Endodermal cell (in vitro differentiated cells): ENCODE data around the gene HSD11B2. TPM values are rescaled to one million over a fixed set of nuclear protein-coding genes. Genes with fewer than 3 reads are reported as not detected.

ENCODE experiments used
- DNase-seq: peaks from one replicate; pipeline ENCODE4 v3.0.0-alpha.2; 2017
- H3K27ac ChIP-seq: 2 replicates; pipeline ENCODE4 v1.5.1; 2013; ENCODE audit warnings: mild to moderate bottlenecking, low read depth, low read length, moderate library complexity
- H3K27me3 ChIP-seq: 2 replicates; pipeline ENCODE4 v1.6.1; 2013; ENCODE audit warnings: mild to moderate bottlenecking, low read length, moderate library complexity; ENCODE audit not compliant: insufficient read depth, control insufficient read depth, poor library complexity, severe bottlenecking
- H3K36me3 ChIP-seq: 2 replicates; pipeline ENCODE4 v1.7.0; 2013; ENCODE audit warnings: mild to moderate bottlenecking, low read length, moderate library complexity; ENCODE audit not compliant: control insufficient read depth, insufficient read depth
- H3K4me1 ChIP-seq: one replicate; pipeline ENCODE4 v1.7.0; 2013; ENCODE audit warnings: low read length; ENCODE audit not compliant: control insufficient read depth, insufficient read depth
- H3K4me3 ChIP-seq: 2 replicates; pipeline ENCODE4 v1.5.1; 2013; ENCODE audit warnings: mild to moderate bottlenecking, low read length, moderate library complexity
- H3K9ac ChIP-seq: 2 replicates; pipeline ENCODE4 v1.6.1; 2013; ENCODE audit warnings: mild to moderate bottlenecking, low read length, moderate library complexity; ENCODE audit not compliant: poor library complexity, severe bottlenecking; ENCODE audit errors: extremely low read depth
- H3K9me3 ChIP-seq: 2 replicates; pipeline ENCODE4 v1.6.1; 2013; ENCODE audit warnings: mild to moderate bottlenecking, low read length, moderate library complexity; ENCODE audit not compliant: control insufficient read depth
- H3K27ac Mint-ChIP-seq: 2 replicates; pipeline ENCODE4 v1.8.0; 2020; ENCODE audit warnings: mixed read lengths
- H3K27me3 Mint-ChIP-seq: 2 replicates; pipeline ENCODE4 v1.8.0; 2021; ENCODE audit warnings: mild to moderate bottlenecking, mixed read lengths; ENCODE audit not compliant: insufficient read depth
- H3K36me3 Mint-ChIP-seq: 2 replicates; pipeline ENCODE4 v1.8.0; 2020; ENCODE audit warnings: low read depth, mixed read lengths
- H3K4me1 Mint-ChIP-seq: 2 replicates; pipeline ENCODE4 v1.8.0; 2020; ENCODE audit warnings: mixed read lengths
- H3K4me3 Mint-ChIP-seq: 2 replicates; pipeline ENCODE4 v1.8.0; 2020; ENCODE audit warnings: mild to moderate bottlenecking, moderate library complexity, mixed read lengths
- H3K9me3 Mint-ChIP-seq: 2 replicates; pipeline ENCODE4 v1.8.0; 2020; ENCODE audit warnings: mild to moderate bottlenecking, mixed read lengths
- CTCF ChIP-seq: fragments of 200-600 bp; sonication (generic); conservative IDR thresholded peaks from 2 replicates; pipeline ENCODE4 v1.5.0; 2021; ENCODE audit warnings: antibody characterized with exemption, mild to moderate bottlenecking
- WGBS, 2 experiments: methylation state at CpG; one replicate each; pipeline versions ENCODE4 v1.1.5 to v1.1.7; 2013; ENCODE audit warnings: missing lambda C conversion rate in 2 of 2, mixed read lengths in 1 of 2; ENCODE audit not compliant: insufficient coverage in 1 of 2, insufficient read length in 1 of 2; 5-methylcytosine and 5-hydroxymethylcytosine counted together
- total RNA-seq, 2 donors: library from RNA; stranded (reverse); fragmentation: NEBNext Ultra II Directional in 1 of 2; extraction: Animal tissue kit (Norgen Biotek cat#: 25700) in 1 of 2; gene quantifications; 2 replicates in 1 of 2; 3 replicates in 1 of 2; pipeline ENCODE4 v1.2.1, GENCODE V29; 2021

The HSD11B2 gene
- total RNA-seq, 2 donors from 2014 or later: 10.4 to 14.7 TPM

- no peaks in the 10 kb centered on the region for H3K9me3 Mint-ChIP-seq
- Histone ChIP-seq H3K27ac (no peak overlapping the region), H3K4me3 (no peak overlapping the region), H3K4me1 (no peaks in the 10 kb centered on the region), H3K9ac (no peak overlapping the region), H3K36me3 (peaks cover 12% of the 10 kb centered on the region), H3K27me3 (no peaks in the 10 kb centered on the region), H3K9me3 (no peaks in the 10 kb centered on the region)
- no peaks in the 10 kb centered on the region for H3K27me3 Mint-ChIP-seq
- DNase-seq: no peak
- no peaks in the 10 kb centered on the region for H3K36me3 Mint-ChIP-seq
- no peak overlapping the region for H3K4me3 Mint-ChIP-seq
- TF ChIP-seq CTCF: no peak
- no peak overlapping the region for H3K27ac Mint-ChIP-seq
- WGBS, 2 experiments: 91 to 100% methylated on average over 2 to 4 of the region's 4 CpGs
- no peaks in the 10 kb centered on the region for H3K4me1 Mint-ChIP-seq
Measured at GRCh38 chr16:67463691-67464090, 32.8 kb downstream of the HSD11B2 start.

GRCh38 chr16:67464565-67464964 is 33.6 kb downstream of the HSD11B2 start:
- Mint-ChIP-seq H3K36me3 (no peaks in the 10 kb centered on the region), H3K27me3 (no peaks in the 10 kb centered on the region), H3K27ac (no peak overlapping the region), H3K9me3 (no peaks in the 10 kb centered on the region), H3K4me3 (no peak overlapping the region), H3K4me1 (no peaks in the 10 kb centered on the region)
- no peak for TF ChIP-seq CTCF
- Histone ChIP-seq H3K9ac (no peak overlapping the region), H3K36me3 (peaks cover 12% of the 10 kb centered on the region), H3K4me3 (no peak overlapping the region), H3K27me3 (no peaks in the 10 kb centered on the region), H3K27ac (no peak overlapping the region), H3K4me1 (no peaks in the 10 kb centered on the region), H3K9me3 (no peaks in the 10 kb centered on the region)
- WGBS, 2 experiments: 91 to 100% methylated on average over 1 to 2 of the region's 2 CpGs
- DNase-seq: no peak

GRCh38 chr16:67466581-67466980 is 35.7 kb downstream of the HSD11B2 start:
- no peaks in the 10 kb centered on the region for H3K27me3 ChIP-seq
- no peaks in the 10 kb centered on the region for H3K27me3 Mint-ChIP-seq
- H3K27ac ChIP-seq: no peak overlapping the region
- no peak overlapping the region for H3K4me3 ChIP-seq
- H3K4me1 ChIP-seq: no peaks in the 10 kb centered on the region
- H3K9ac ChIP-seq: no peak overlapping the region
- H3K36me3 ChIP-seq: peaks cover 11% of the 10 kb centered on the region
- no peaks in the 10 kb centered on the region for H3K36me3 Mint-ChIP-seq
- no peak overlapping the region for H3K4me3 Mint-ChIP-seq
- no peak for DNase-seq
- H3K4me1 Mint-ChIP-seq: no peaks in the 10 kb centered on the region
- WGBS, 2 experiments: 82 to 88% methylated on average over 5 to 6 of the region's 6 CpGs
- TF ChIP-seq CTCF: no peak
- H3K27ac Mint-ChIP-seq: peak overlapping the region; percentile 68
- no peaks in the 10 kb centered on the region for H3K9me3 ChIP-seq
- H3K9me3 Mint-ChIP-seq: no peaks in the 10 kb centered on the region
